CD4-positive, alpha-beta T cell (primary cell): ENCODE data around the gene PSME3IP1. TPM values are rescaled to one million over a fixed set of nuclear protein-coding genes. Genes with fewer than 3 reads are reported as not detected.

Experiments
- ATAC-seq: fragments of 200-7000 bp; cut with Tn5 transposase; one replicate; pipeline ENCODE4 v1.10.0; 2022; ENCODE audit warnings: mild to moderate bottlenecking; ENCODE audit not compliant: poor library complexity
- CTCF ChIA-PET: fragments of 350-600 bp; sonication (Branson Sonifier 250); formaldehyde crosslinking; loops from one replicate; lab custom pipeline; 2021; ENCODE audit warnings: antibody characterized with exemption, inconsistent platforms; lab: Charles Lee
- POLR2A ChIA-PET: fragments of 350-600 bp; sonication (Branson Sonifier 250); formaldehyde crosslinking; loops from one replicate; lab custom pipeline; 2021; ENCODE audit warnings: antibody characterized with exemption, inconsistent platforms; lab: Charles Lee
- DNase-seq, 14 experiments: peaks; one replicate each; pipeline ENCODE4 v3.0.0-alpha.2; 2013 to 2020; ENCODE audit warnings: mixed read lengths in 2 of 14
- H3K27ac ChIP-seq, 2 donors: one replicate each; pipeline versions ENCODE4 v1.5.1 to v1.7.0; 2013; ENCODE audit warnings: low read length in 2 of 2, low read depth in 1 of 2, mild to moderate bottlenecking in 1 of 2
- H3K27me3 ChIP-seq, 2 experiments: 1 replicate in 1 of 2; 2 replicates in 1 of 2; pipeline versions ENCODE4 v1.6.1 to v1.7.0; 2013; ENCODE audit warnings: low read length in 2 of 2, control low read depth in 1 of 2, mild to moderate bottlenecking in 1 of 2, moderate library complexity in 1 of 2; ENCODE audit not compliant: insufficient read depth in 2 of 2, control insufficient read depth in 1 of 2
- H3K36me3 ChIP-seq: one replicate; pipeline ENCODE4 v1.6.1; 2013; ENCODE audit warnings: low read length, control low read depth; ENCODE audit not compliant: insufficient read depth
- H3K4me1 ChIP-seq: one replicate; pipeline ENCODE4 v1.6.1; 2013; ENCODE audit warnings: low read length, control low read depth; ENCODE audit not compliant: insufficient read depth
- H3K4me3 ChIP-seq: one replicate; pipeline ENCODE4 v1.5.1; 2013; ENCODE audit warnings: mild to moderate bottlenecking, low read length, moderate library complexity
- H3K9me3 ChIP-seq, 2 experiments: 1 replicate in 1 of 2; 2 replicates in 1 of 2; pipeline versions ENCODE4 v1.6.1 to v1.7.0; 2013; ENCODE audit warnings: low read length in 2 of 2, mild to moderate bottlenecking in 2 of 2, control low read depth in 1 of 2, moderate library complexity in 1 of 2; ENCODE audit not compliant: control insufficient read depth in 1 of 2, insufficient read depth in 1 of 2
- H3K27ac Mint-ChIP-seq: one replicate; pipeline ENCODE4 v1.8.0; 2020; ENCODE audit warnings: mixed read lengths
- H3K27me3 Mint-ChIP-seq: one replicate; pipeline ENCODE4 v1.8.0; 2021; ENCODE audit warnings: mixed read lengths
- H3K36me3 Mint-ChIP-seq: one replicate; pipeline ENCODE4 v1.8.0; 2021; ENCODE audit warnings: low read depth, mixed read lengths
- H3K4me1 Mint-ChIP-seq: one replicate; pipeline ENCODE4 v1.8.0; 2021; ENCODE audit warnings: low read depth, mixed read lengths
- H3K4me3 Mint-ChIP-seq: one replicate; pipeline ENCODE4 v1.8.0; 2020; ENCODE audit warnings: mild to moderate bottlenecking, mixed read lengths
- H3K9me3 Mint-ChIP-seq: one replicate; pipeline ENCODE4 v1.8.0; 2020; ENCODE audit warnings: mixed read lengths
- intact Hi-C, 2 experiments: fragments of 100-400 bp; cut with DNase I in 1 of 2; cut with micrococcal nuclease in 1 of 2; formaldehyde crosslinking; loops; one replicate each; pipeline versions ENCODE4 v1.15.1 to v1.9.0; 2023 to 2025; cut with DNase I, micrococcal nuclease
- total RNA-seq, 174 experiments: library from RNA in 2 of 174; stranded (reverse) in 2 of 174; gene quantifications; one replicate each; pipeline ENCODE4 v1.2.3 and lab custom pipeline; 2021 to 2026
- TF ChIP-seq, protein P1 (sequence below): fragments of 200-600 bp; IDR thresholded peaks from one replicate; pipeline ENCODE4 v1.8.0; 2022; ENCODE audit warnings: antibody characterized with exemption, mild to moderate bottlenecking

Gene PSME3IP1
- total RNA-seq, 2 experiments from 2014 or later: 77.1 to 77.9 TPM

DNA sequence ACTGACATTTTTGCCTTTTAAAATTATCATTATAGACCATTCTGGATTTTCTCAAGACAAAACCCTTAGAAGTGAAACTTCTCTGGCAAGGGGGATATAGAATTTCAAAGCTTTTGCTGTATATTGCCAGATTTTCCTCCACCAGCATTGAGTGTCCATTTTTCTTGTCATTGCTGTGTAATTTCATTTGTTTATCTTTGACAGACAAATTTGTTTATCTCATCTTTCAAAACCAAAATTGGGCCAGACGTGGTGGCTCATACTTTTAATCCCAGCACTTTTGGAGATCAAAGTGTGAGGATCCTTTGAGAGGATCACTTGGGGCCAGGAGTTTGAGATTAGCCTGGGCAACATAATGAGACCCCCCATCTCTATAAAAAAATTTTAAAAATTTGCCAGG lies 43.2 kb upstream of the PSME3IP1 start:
- Histone ChIP-seq H3K27me3 (no peaks in the 10 kb centered on the region), H3K4me3 (no peak overlapping the region), H3K4me1 (no peaks in the 10 kb centered on the region), H3K9me3 (no peaks in the 10 kb centered on the region), H3K27ac (no peak overlapping the region), H3K36me3 (peaks cover 78% of the 10 kb centered on the region)
- ChIA-PET CTCF (no interaction called here), POLR2A (interaction anchor here (0.6 kb wide), 1 partner anchor 42 kb away, joined by 3 read pairs; no protein-coding TSS in a partner anchor)
- Mint-ChIP-seq H3K9me3 (no peaks in the 10 kb centered on the region), H3K4me3 (no peak overlapping the region), H3K4me1 (no peaks in the 10 kb centered on the region), H3K27me3 (no peaks in the 10 kb centered on the region), H3K27ac (no peak overlapping the region), H3K36me3 (peaks cover 89% of the 10 kb centered on the region)
- DNase-seq (no peak), ATAC-seq (no peak)
- intact Hi-C loops: no loop called here
- TF ChIP-seq, protein P1, sequence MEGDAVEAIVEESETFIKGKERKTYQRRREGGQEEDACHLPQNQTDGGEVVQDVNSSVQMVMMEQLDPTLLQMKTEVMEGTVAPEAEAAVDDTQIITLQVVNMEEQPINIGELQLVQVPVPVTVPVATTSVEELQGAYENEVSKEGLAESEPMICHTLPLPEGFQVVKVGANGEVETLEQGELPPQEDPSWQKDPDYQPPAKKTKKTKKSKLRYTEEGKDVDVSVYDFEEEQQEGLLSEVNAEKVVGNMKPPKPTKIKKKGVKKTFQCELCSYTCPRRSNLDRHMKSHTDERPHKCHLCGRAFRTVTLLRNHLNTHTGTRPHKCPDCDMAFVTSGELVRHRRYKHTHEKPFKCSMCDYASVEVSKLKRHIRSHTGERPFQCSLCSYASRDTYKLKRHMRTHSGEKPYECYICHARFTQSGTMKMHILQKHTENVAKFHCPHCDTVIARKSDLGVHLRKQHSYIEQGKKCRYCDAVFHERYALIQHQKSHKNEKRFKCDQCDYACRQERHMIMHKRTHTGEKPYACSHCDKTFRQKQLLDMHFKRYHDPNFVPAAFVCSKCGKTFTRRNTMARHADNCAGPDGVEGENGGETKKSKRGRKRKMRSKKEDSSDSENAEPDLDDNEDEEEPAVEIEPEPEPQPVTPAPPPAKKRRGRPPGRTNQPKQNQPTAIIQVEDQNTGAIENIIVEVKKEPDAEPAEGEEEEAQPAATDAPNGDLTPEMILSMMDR: no peak

DNA sequence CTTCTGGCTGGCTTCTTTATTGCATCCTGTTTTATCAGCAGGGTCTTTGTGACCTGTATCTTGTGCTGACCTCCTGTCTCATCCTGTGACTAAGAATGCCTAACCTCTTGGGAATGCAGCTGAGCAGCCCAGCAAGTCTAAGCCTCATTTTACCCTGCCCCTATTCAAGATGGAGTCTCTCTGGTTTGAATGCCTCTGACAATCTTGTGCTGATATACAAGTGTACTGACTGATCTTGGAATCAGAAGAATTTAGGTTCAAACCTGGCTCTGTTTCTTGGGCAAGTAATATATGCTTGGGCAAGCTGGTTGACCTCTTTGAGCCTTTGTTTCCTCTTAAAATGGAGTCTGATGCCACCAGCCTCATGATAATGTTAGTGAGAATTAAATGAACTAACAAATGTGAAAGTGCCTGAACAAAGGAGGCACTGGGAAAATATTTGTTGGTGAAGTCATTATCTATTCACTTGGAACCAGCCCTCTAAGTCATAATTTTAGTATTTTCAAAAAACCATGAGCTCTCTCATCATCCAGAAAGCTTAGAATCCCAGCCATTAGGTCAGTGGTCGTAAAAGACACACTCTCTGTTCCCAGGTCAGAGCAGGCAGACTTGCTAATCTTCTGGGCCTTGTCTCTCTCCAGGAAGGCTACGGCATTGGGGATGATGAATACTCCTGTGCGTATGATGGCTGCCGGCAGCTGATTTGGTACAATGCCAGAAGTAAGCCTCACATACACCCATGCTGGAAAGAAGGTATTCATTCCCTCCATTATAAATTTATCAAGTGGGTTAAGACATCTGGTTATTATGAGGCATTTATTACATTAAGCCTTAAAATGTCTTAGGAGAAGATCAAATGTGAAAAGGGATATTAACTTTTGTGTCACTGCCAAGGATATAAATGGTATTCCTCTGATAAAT lies 41.1 kb upstream of the PSME3IP1 start:
- Mint-ChIP-seq H3K36me3 (peaks cover 91% of the 10 kb centered on the region), H3K27ac (no peak overlapping the region), H3K9me3 (no peaks in the 10 kb centered on the region), H3K4me3 (no peak overlapping the region), H3K4me1 (no peaks in the 10 kb centered on the region), H3K27me3 (no peaks in the 10 kb centered on the region)
- H3K27ac ChIP-seq: no peak overlapping the region
- peaks cover 74% of the 10 kb centered on the region for H3K36me3 ChIP-seq
- no peak overlapping the region for H3K4me3 ChIP-seq
- CTCF ChIA-PET: no interaction called here
- DNase-seq (no peak), ATAC-seq (no peak)
- H3K9me3 ChIP-seq: no peaks in the 10 kb centered on the region
- no peaks in the 10 kb centered on the region for H3K4me1 ChIP-seq
- H3K27me3 ChIP-seq: no peaks in the 10 kb centered on the region
- intact Hi-C loops: no loop called here
- POLR2A ChIA-PET: interaction anchor here (0.6 kb wide), 1 partner anchor 237 kb away, joined by 3 read pairs; no protein-coding TSS in a partner anchor
- TF ChIP-seq, protein P1: no peak

DNA sequence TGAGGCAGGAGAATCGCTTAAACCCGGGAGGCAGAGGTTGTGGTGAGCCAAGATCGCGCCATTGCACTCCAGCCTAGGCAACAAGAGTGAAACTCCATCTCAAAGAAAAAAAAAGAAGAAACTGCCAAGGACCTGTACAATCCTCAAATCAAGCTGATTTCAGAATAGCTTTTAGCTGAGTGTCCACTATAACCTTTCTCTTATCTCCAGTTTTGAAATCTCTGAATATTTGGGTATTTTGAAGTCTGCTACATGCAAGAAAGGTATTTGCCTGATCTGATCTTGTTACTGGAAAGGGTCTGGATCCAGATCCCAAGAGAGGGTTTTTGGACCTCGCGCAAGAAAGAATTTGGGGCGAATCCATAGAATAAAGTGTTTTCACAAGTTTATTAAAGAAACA lies 40.1 kb upstream of the PSME3IP1 start:
- H3K9me3 ChIP-seq: no peaks in the 10 kb centered on the region
- no peaks in the 10 kb centered on the region for H3K4me1 ChIP-seq
- intact Hi-C loops: no loop called here
- POLR2A ChIA-PET: no interaction called here
- DNase-seq (no peak), ATAC-seq (no peak)
- TF ChIP-seq, protein P1: no peak
- no peak overlapping the region for H3K4me3 Mint-ChIP-seq
- no peak overlapping the region for H3K27ac Mint-ChIP-seq
- H3K4me3 ChIP-seq: no peak overlapping the region
- no peaks in the 10 kb centered on the region for H3K9me3 Mint-ChIP-seq
- peaks cover 91% of the 10 kb centered on the region for H3K36me3 Mint-ChIP-seq
- H3K4me1 Mint-ChIP-seq: no peaks in the 10 kb centered on the region
- no peaks in the 10 kb centered on the region for H3K27me3 ChIP-seq
- CTCF ChIA-PET: no interaction called here
- peaks cover 74% of the 10 kb centered on the region for H3K36me3 ChIP-seq
- no peak overlapping the region for H3K27ac ChIP-seq
- no peaks in the 10 kb centered on the region for H3K27me3 Mint-ChIP-seq
